ENCODE results near the gene SYPL2. TPM values are rescaled to one million over a fixed set of nuclear protein-coding genes. Genes with fewer than 3 reads are reported as not detected.

The SYPL2 gene
- total RNA-seq, 1 donor from 2014 or later = 1.5 TPM

DNA sequence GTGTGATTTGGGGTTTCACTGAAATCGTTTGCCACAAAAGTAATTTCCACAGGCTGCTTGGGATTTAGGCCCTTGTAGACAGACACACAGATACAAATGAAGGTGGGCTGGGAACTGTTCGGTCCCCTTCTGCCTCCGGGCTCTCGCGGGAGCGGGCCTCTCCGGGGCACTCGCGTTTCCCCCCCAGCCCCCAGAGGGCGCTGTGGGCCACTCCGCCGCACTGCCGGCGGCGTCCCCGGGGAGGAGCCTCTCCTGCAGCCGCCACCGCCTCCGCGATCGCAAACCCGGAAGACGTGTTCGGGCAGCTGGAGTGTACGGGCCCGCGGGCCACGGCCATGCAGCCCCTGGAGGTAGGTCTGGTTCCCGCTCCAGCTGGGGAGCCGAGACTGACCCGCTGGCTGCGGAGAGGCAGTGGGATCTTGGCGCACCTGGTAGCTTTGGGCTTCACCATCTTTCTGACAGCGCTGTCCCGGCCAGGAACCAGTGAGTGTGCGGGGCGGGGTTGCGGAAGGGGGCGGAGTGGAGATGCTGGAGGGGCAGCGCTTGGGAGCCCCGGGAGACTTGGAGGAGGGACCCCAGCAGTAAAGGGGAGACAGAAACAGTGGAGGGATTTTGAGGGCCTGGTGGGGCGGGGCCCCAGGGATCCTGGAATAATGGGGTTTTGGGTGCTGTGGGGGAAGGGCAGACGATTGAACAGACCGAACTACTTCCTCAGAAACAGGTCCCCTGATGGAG is 27.6 kb downstream of the SYPL2 start, which contains the start of gene CYB561D1:
Gene CYB561D1 (plus strand): TSS at position 290 of the 735 bp plus-strand sequence. CDS start 46 bp downstream, at position 336.
- DNase-seq (peak; percentile 92), ATAC-seq (peak; percentile 96 to 97)
- Histone ChIP-seq H3K36me3 (peaks cover 41% of the 10 kb centered on the region), H3K27me3 (ENCODE audit: low read depth) (no peaks in the 10 kb centered on the region), H3K9me3 (no peaks in the 10 kb centered on the region), H3K4me1 (peaks cover 24% of the 10 kb centered on the region), H3K27ac (peak within 1 kb of the TSS; percentile 81), H3K4me3 (peak within 1 kb of the TSS; percentile 94)
- intact Hi-C loops (cut with DNase I) = no loop called here
- peak; percentile 91 for TF ChIP-seq CTCF (IDR thresholded peaks at IDR 0.05)

DNA sequence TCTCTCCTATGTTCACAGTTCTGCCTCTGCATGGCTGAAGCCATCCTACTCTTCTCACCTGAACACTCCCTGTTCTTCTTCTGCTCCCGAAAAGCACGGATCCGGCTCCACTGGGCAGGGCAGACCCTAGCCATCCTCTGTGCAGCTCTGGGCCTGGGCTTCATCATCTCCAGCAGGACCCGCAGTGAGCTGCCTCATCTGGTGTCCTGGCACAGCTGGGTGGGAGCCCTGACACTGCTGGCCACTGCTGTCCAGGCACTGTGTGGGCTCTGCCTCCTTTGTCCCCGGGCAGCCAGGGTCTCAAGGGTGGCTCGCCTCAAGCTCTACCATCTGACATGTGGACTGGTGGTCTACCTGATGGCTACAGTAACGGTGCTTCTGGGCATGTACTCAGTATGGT is 29.4 kb downstream of the SYPL2 start:
- Histone ChIP-seq H3K27ac (no peak overlapping the region), H3K27me3 (ENCODE audit: low read depth) (no peaks in the 10 kb centered on the region), H3K4me1 (peaks cover 42% of the 10 kb centered on the region), H3K9me3 (no peaks in the 10 kb centered on the region), H3K36me3 (peaks cover 35% of the 10 kb centered on the region), H3K4me3 (no peak overlapping the region)
- DNase-seq (no peak), ATAC-seq (no peak)
- no peak for TF ChIP-seq CTCF (IDR thresholded peaks at IDR 0.05)
- intact Hi-C loops (cut with DNase I) = loop anchor here (5.0 kb wide), 1 partner anchor 37 kb away; no protein-coding TSS in a partner anchor

- DNase-seq (no peak), ATAC-seq (no peak)
- no peak overlapping the region for H3K27ac ChIP-seq
- TF ChIP-seq CTCF (IDR thresholded peaks at IDR 0.05) = no peak
- intact Hi-C loops (cut with DNase I) = loop anchor here (5.0 kb wide), 1 partner anchor 35 kb away; no protein-coding TSS in a partner anchor
- no peaks in the 10 kb centered on the region for H3K27me3 ChIP-seq (ENCODE audit: low read depth)
- H3K4me1 ChIP-seq = peaks cover 58% of the 10 kb centered on the region
- no peak overlapping the region for H3K4me3 ChIP-seq
- peaks cover 40% of the 10 kb centered on the region for H3K36me3 ChIP-seq
- H3K9me3 ChIP-seq = no peaks in the 10 kb centered on the region
Measured at GRCh38 chr1:109497449-109498160, 31.3 kb downstream of the SYPL2 start.

GRCh38 chr1:109498161-109498801 is 31.9 kb downstream of the SYPL2 start:
- H3K27me3 ChIP-seq (ENCODE audit: low read depth) = no peaks in the 10 kb centered on the region
- H3K4me1 ChIP-seq = peaks cover 61% of the 10 kb centered on the region
- H3K27ac ChIP-seq = no peak overlapping the region
- intact Hi-C loops (cut with DNase I) = loop anchor here (5.0 kb wide), 1 partner anchor 34 kb away; no protein-coding TSS in a partner anchor
- H3K36me3 ChIP-seq = peaks cover 40% of the 10 kb centered on the region
- no peaks in the 10 kb centered on the region for H3K9me3 ChIP-seq
- H3K4me3 ChIP-seq = no peak overlapping the region
- no peak for ATAC-seq
- no peak for DNase-seq
- peak; percentile 43 for TF ChIP-seq CTCF (IDR thresholded peaks at IDR 0.05)

GRCh38 chr1:109499081-109499480 is 32.7 kb downstream of the SYPL2 start:
- Histone ChIP-seq H3K4me1 (peaks cover 56% of the 10 kb centered on the region), H3K36me3 (peaks cover 40% of the 10 kb centered on the region), H3K4me3 (no peak overlapping the region), H3K27me3 (ENCODE audit: low read depth) (no peaks in the 10 kb centered on the region), H3K9me3 (no peaks in the 10 kb centered on the region), H3K27ac (no peak overlapping the region)
- TF ChIP-seq CTCF (IDR thresholded peaks at IDR 0.05) = no peak
- intact Hi-C loops (cut with DNase I) = loop anchor here (5.0 kb wide), 1 partner anchor 33 kb away; no protein-coding TSS in a partner anchor
- ATAC-seq (peak; percentile 21 to 56), DNase-seq (no peak)
